HUES64 (cell line): ENCODE measurements around the gene VEZT.

Experiments
- H3K27ac ChIP-seq: 2 replicates; pipeline ENCODE4 v1.7.0; 2013; ENCODE audit warnings: low read depth, low read length, inconsistent platforms
- H3K27me3 ChIP-seq: 2 replicates; pipeline ENCODE4 v1.6.1; 2013; ENCODE audit warnings: mild to moderate bottlenecking, low read length; ENCODE audit not compliant: insufficient read depth
- H3K36me3 ChIP-seq: 2 replicates; pipeline ENCODE4 v1.6.1; 2013; ENCODE audit warnings: mild to moderate bottlenecking, low read length; ENCODE audit not compliant: insufficient read depth
- H3K4me1 ChIP-seq: 2 replicates; pipeline ENCODE4 v1.6.1; 2013; ENCODE audit warnings: mild to moderate bottlenecking, low read length, moderate library complexity; ENCODE audit not compliant: insufficient read depth
- H3K4me3 ChIP-seq: 2 replicates; pipeline ENCODE4 v1.5.1; 2013; ENCODE audit warnings: mild to moderate bottlenecking, low read length, moderate library complexity
- H3K9ac ChIP-seq: 2 replicates; pipeline ENCODE4 v1.6.1; 2013; ENCODE audit warnings: mild to moderate bottlenecking, low read depth, low read length
- H3K9me3 ChIP-seq: 2 replicates; pipeline ENCODE4 v1.6.1; 2013; ENCODE audit warnings: low read depth, low read length; ENCODE audit not compliant: insufficient read depth
- WGBS: fragments of 150-250, 120-280 bp; methylation state at CpG from one replicate; pipeline ENCODE4 v1.1.7; 2013; ENCODE audit warnings: missing lambda C conversion rate; 5-methylcytosine and 5-hydroxymethylcytosine counted together

VEZT gene

GRCh38 chr12:95201056-95201670 lies 16.4 kb upstream of the VEZT start:
- Histone ChIP-seq H3K9me3 (no peaks in the 10 kb centered on the region), H3K4me1 (peaks cover 64% of the 10 kb centered on the region), H3K4me3 (no peak overlapping the region), H3K27me3 (no peaks in the 10 kb centered on the region), H3K36me3 (no peaks in the 10 kb centered on the region), H3K27ac (no peak overlapping the region; the same call in 1 of the 2 replicates), H3K9ac (no peak overlapping the region)
- WGBS = 87% methylated on average over 1 of the region's 4 CpGs

- 79% methylated on average over 1 of the region's 3 CpGs for WGBS
- Histone ChIP-seq H3K4me3 (no peak overlapping the region), H3K9me3 (no peaks in the 10 kb centered on the region), H3K4me1 (peaks cover 72% of the 10 kb centered on the region), H3K27ac (peak overlapping the region; percentile 28), H3K27me3 (no peaks in the 10 kb centered on the region), H3K9ac (no peak overlapping the region; the same call in 1 of the 2 replicates), H3K36me3 (no peaks in the 10 kb centered on the region)
Measured at GRCh38 chr12:95202691-95203486, 14.7 kb upstream of the VEZT start.

DNA sequence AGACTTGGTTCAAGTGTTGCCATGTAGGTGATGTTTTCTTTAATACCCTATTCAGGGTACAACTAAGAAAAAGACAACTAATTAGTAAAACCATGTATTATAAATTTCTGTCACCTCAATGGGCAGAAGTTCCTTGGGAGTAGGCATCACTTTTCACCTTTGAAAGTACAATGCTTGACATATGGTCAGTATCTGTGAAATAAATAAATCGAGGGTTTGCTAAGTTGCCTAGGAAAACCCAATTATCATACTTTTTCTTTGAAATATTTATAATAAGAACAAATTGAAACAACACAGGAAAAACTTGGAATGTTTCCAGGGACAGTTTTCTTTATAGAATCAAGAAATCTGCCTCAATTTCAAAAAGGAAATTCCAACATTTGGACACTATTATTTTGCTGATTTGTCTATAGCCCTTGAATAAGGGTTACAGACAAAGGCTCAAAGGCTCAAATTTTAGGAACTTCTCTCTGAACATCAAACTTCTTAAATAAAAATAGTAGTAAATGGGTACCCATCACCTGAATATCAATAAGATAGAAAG lies 14.0 kb upstream of the VEZT start:
- WGBS = no CpG with 5 or more reads among the region's 1 CpG
- Histone ChIP-seq H3K36me3 (no peaks in the 10 kb centered on the region), H3K4me3 (no peak overlapping the region), H3K27me3 (no peaks in the 10 kb centered on the region), H3K9me3 (no peaks in the 10 kb centered on the region), H3K9ac (no peak overlapping the region; the same call in 1 of the 2 replicates), H3K4me1 (peaks cover 77% of the 10 kb centered on the region), H3K27ac (peak overlapping the region; percentile 82)

DNA sequence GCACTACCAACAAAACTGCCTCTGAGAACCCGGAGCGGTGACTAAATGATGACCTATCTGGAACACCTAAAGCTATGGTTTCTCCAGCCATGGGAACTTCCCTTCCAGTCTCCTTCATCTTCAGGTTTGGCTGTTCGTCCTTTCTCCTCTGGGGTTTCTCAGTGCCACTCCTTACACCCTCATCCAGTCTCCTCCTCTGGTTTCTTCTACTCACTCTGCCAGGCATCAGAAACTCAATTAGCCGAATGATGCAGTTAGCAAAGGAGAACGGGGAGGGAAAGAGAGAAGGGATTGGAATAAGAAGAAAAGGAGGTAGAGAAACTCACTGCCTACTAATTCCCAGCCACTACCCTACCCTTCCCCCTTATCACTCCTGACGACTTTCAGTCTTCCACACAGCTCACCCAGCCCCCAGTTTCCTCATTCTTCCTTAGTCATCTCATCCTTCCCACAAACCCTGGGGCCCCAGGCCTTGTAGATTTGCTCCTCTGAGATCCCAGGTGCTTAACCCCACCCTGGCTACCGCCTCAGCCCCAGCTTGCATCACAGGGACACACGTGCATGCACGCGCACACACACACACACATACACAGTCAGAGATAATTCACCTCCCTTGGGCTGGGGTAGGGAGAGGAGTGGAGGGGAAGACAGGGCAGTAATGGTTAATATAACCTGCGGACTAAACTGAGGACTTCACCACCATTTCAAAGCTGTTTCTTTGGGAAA lies 13.3 kb upstream of the VEZT start:
- WGBS = 59% methylated on average over 6 of the region's 11 CpGs
- H3K4me1 ChIP-seq = peaks cover 80% of the 10 kb centered on the region
- no peaks in the 10 kb centered on the region for H3K27me3 ChIP-seq
- no peaks in the 10 kb centered on the region for H3K9me3 ChIP-seq
- peak overlapping the region; percentile 15; the same call in 1 of the 2 replicates for H3K9ac ChIP-seq
- no peak overlapping the region for H3K4me3 ChIP-seq
- H3K36me3 ChIP-seq = no peaks in the 10 kb centered on the region
- H3K27ac ChIP-seq = peak overlapping the region; percentile 82

GRCh38 chr12:95205016-95205624 lies 12.5 kb upstream of the VEZT start:
- 87% methylated on average over 2 of the region's 2 CpGs for WGBS
- H3K9ac ChIP-seq = peak overlapping the region; percentile 52; the same call in 1 of the 2 replicates
- H3K27me3 ChIP-seq = no peaks in the 10 kb centered on the region
- H3K4me1 ChIP-seq = peaks cover 84% of the 10 kb centered on the region
- H3K9me3 ChIP-seq = no peaks in the 10 kb centered on the region
- H3K36me3 ChIP-seq = no peaks in the 10 kb centered on the region
- H3K4me3 ChIP-seq = no peak overlapping the region
- H3K27ac ChIP-seq = peak overlapping the region; percentile 82

DNA sequence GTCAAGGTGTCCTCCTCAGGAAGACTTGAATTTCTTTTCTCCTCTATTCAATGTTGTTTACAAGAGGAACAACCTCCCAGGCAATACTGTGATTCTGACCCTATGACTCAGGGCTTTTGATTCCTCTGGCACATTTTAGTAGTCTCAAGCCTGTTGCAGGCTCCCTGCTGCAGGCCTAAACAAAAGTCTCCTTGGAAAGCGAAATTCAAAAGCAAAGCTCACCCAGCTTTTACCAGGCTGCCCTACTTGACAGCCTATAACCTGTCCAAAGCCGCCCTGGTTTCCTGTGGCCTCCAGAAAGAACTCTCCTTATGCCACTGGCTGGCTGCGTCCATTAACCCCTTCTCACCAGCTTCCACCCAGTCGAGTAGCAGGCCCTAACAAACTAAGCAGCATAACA lies 11.9 kb upstream of the VEZT start:
- Histone ChIP-seq H3K9me3 (no peaks in the 10 kb centered on the region), H3K4me1 (peaks cover 78% of the 10 kb centered on the region), H3K27me3 (no peaks in the 10 kb centered on the region), H3K4me3 (no peak overlapping the region; the same call in 1 of the 2 replicates), H3K36me3 (0 out of 2 replicates have a peak, but pooled peaks cover 3% of the 10 kb centered on the region), H3K9ac (peak overlapping the region; percentile 52; the same call in 1 of the 2 replicates), H3K27ac (peak overlapping the region; percentile 82)
- 26% methylated on average over 4 of the region's 4 CpGs for WGBS

GRCh38 chr12:95206916-95207315 lies 10.7 kb upstream of the VEZT start:
- 95% methylated on average over 8 of the region's 8 CpGs for WGBS

DNA sequence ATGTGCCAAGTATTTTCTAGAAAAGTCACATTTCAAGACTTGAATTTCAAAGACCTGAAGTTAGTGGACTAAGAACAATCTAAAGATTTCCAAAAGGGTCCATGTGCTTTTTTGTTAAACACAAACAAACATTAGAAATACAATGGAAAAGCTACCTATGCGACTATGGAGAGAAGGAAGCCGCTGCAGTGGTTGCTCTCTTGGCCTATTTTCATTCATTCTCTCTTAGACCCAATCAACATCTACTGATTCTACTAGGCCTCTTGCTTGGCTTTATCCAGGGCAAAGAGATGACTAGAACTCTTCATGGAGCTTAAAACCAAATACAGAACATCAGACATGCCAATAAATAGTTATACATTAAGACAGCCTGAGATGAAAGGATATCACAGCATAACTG lies 10.2 kb upstream of the VEZT start:
- Histone ChIP-seq H3K9ac (no peak overlapping the region), H3K4me1 (peaks cover 66% of the 10 kb centered on the region)
- 45% methylated on average over 2 of the region's 2 CpGs for WGBS

More at GRCh38 chr12:95206916-95207315, 10.7 kb upstream of the VEZT start:
- Histone ChIP-seq H3K27me3 (no peaks in the 10 kb centered on the region), H3K36me3 (0 out of 2 replicates have a peak, but pooled peaks cover 3% of the 10 kb centered on the region), H3K9ac (no peak overlapping the region), H3K9me3 (no peaks in the 10 kb centered on the region), H3K27ac (peak overlapping the region; percentile 63; the same call in 1 of the 2 replicates), H3K4me3 (no peak overlapping the region), H3K4me1 (peaks cover 66% of the 10 kb centered on the region)

GRCh38 chr12:95208678-95209077 lies 8.9 kb upstream of the VEZT start:
- Histone ChIP-seq H3K9me3 (no peaks in the 10 kb centered on the region), H3K9ac (no peak overlapping the region), H3K4me1 (peaks cover 56% of the 10 kb centered on the region), H3K4me3 (no peak overlapping the region), H3K27me3 (no peaks in the 10 kb centered on the region), H3K36me3 (0 out of 2 replicates have a peak, but pooled peaks cover 3% of the 10 kb centered on the region), H3K27ac (no peak overlapping the region)
- 92% methylated on average over 7 of the region's 7 CpGs for WGBS

More for the DNA sequence above, 10.2 kb upstream of the VEZT start:
- peak overlapping the region; percentile 63; the same call in 1 of the 2 replicates for H3K27ac ChIP-seq
- H3K4me3 ChIP-seq = no peak overlapping the region
- no peaks in the 10 kb centered on the region for H3K9me3 ChIP-seq
- H3K36me3 ChIP-seq = 0 out of 2 replicates have a peak, but pooled peaks cover 3% of the 10 kb centered on the region
- H3K27me3 ChIP-seq = no peaks in the 10 kb centered on the region

DNA sequence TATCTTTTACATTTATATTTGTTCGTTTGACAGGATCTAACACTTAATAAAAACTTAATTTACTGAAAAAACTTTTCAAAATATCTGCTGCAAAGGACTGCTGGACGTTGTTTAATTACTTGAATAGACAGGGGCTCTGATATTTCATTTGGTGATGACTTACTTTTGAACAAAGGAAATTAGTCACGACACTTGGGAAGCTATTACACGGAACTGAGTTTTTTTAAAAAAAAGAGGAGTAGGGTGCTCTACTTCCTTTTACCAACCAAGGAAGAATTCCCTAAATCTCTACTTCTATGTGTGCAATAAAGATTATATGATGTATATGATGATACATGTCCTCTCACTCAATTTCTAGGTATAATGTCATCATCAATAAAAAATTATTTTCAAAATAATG lies 5.0 kb upstream of the VEZT start:
- no peaks in the 10 kb centered on the region for H3K27me3 ChIP-seq
- H3K4me3 ChIP-seq = no peak overlapping the region
- no peaks in the 10 kb centered on the region for H3K9me3 ChIP-seq
- H3K9ac ChIP-seq = no peak overlapping the region
- no peak overlapping the region for H3K27ac ChIP-seq
- H3K36me3 ChIP-seq = 0 out of 2 replicates have a peak, but pooled peaks cover 3% of the 10 kb centered on the region
- H3K4me1 ChIP-seq = peaks cover 37% of the 10 kb centered on the region
- 84% methylated on average over 1 of the region's 4 CpGs for WGBS
